CD4-positive, alpha-beta T cell (primary cell): ENCODE data around the gene FOXO4. TPM values are rescaled to one million over a fixed set of nuclear protein-coding genes. Genes with fewer than 3 reads are reported as not detected.

ENCODE experiments used
- ATAC-seq: fragments of 200-7000 bp; cut with Tn5 transposase; one replicate; pipeline ENCODE4 v1.10.0; 2022; ENCODE audit warnings: mild to moderate bottlenecking; ENCODE audit not compliant: poor library complexity
- CTCF ChIA-PET: fragments of 350-600 bp; sonication (Branson Sonifier 250); formaldehyde crosslinking; loops from one replicate; lab custom pipeline; 2021; ENCODE audit warnings: antibody characterized with exemption, inconsistent platforms; lab: Charles Lee
- POLR2A ChIA-PET: fragments of 350-600 bp; sonication (Branson Sonifier 250); formaldehyde crosslinking; loops from one replicate; lab custom pipeline; 2021; ENCODE audit warnings: antibody characterized with exemption, inconsistent platforms; lab: Charles Lee
- DNase-seq, 14 experiments: peaks; one replicate each; pipeline ENCODE4 v3.0.0-alpha.2; 2013 to 2020; ENCODE audit warnings: mixed read lengths in 2 of 14
- H3K27ac ChIP-seq, 2 donors: one replicate each; pipeline versions ENCODE4 v1.5.1 to v1.7.0; 2013; ENCODE audit warnings: low read length in 2 of 2, low read depth in 1 of 2, mild to moderate bottlenecking in 1 of 2
- H3K27me3 ChIP-seq, 2 experiments: 1 replicate in 1 of 2; 2 replicates in 1 of 2; pipeline versions ENCODE4 v1.6.1 to v1.7.0; 2013; ENCODE audit warnings: low read length in 2 of 2, control low read depth in 1 of 2, mild to moderate bottlenecking in 1 of 2, moderate library complexity in 1 of 2; ENCODE audit not compliant: insufficient read depth in 2 of 2, control insufficient read depth in 1 of 2
- H3K36me3 ChIP-seq: one replicate; pipeline ENCODE4 v1.6.1; 2013; ENCODE audit warnings: low read length, control low read depth; ENCODE audit not compliant: insufficient read depth
- H3K4me1 ChIP-seq: one replicate; pipeline ENCODE4 v1.6.1; 2013; ENCODE audit warnings: low read length, control low read depth; ENCODE audit not compliant: insufficient read depth
- H3K4me3 ChIP-seq: one replicate; pipeline ENCODE4 v1.5.1; 2013; ENCODE audit warnings: mild to moderate bottlenecking, low read length, moderate library complexity
- H3K9me3 ChIP-seq, 2 experiments: 1 replicate in 1 of 2; 2 replicates in 1 of 2; pipeline versions ENCODE4 v1.6.1 to v1.7.0; 2013; ENCODE audit warnings: low read length in 2 of 2, mild to moderate bottlenecking in 2 of 2, control low read depth in 1 of 2, moderate library complexity in 1 of 2; ENCODE audit not compliant: control insufficient read depth in 1 of 2, insufficient read depth in 1 of 2
- H3K27ac Mint-ChIP-seq: one replicate; pipeline ENCODE4 v1.8.0; 2020; ENCODE audit warnings: mixed read lengths
- H3K27me3 Mint-ChIP-seq: one replicate; pipeline ENCODE4 v1.8.0; 2021; ENCODE audit warnings: mixed read lengths
- H3K36me3 Mint-ChIP-seq: one replicate; pipeline ENCODE4 v1.8.0; 2021; ENCODE audit warnings: low read depth, mixed read lengths
- H3K4me1 Mint-ChIP-seq: one replicate; pipeline ENCODE4 v1.8.0; 2021; ENCODE audit warnings: low read depth, mixed read lengths
- H3K4me3 Mint-ChIP-seq: one replicate; pipeline ENCODE4 v1.8.0; 2020; ENCODE audit warnings: mild to moderate bottlenecking, mixed read lengths
- H3K9me3 Mint-ChIP-seq: one replicate; pipeline ENCODE4 v1.8.0; 2020; ENCODE audit warnings: mixed read lengths
- CTCF ChIP-seq: fragments of 200-600 bp; IDR thresholded peaks from one replicate; pipeline ENCODE4 v1.8.0; 2022; ENCODE audit warnings: antibody characterized with exemption, mild to moderate bottlenecking
- intact Hi-C, 2 experiments: fragments of 100-400 bp; cut with DNase I in 1 of 2; cut with micrococcal nuclease in 1 of 2; formaldehyde crosslinking; loops; one replicate each; pipeline versions ENCODE4 v1.15.1 to v1.9.0; 2023 to 2025; cut with DNase I, micrococcal nuclease
- total RNA-seq, 174 experiments: library from RNA in 2 of 174; stranded (reverse) in 2 of 174; gene quantifications; one replicate each; pipeline ENCODE4 v1.2.3 and lab custom pipeline; 2021 to 2026

The FOXO4 gene
- total RNA-seq, 2 experiments from 2014 or later, result 20.9 to 23.8 TPM

GRCh38 chrX:71103110-71103983 lies 7.7 kb downstream of the FOXO4 start:
- Histone ChIP-seq H3K27ac (peak overlapping the region; percentile 72 to 76), H3K9me3 (no peaks in the 10 kb centered on the region), H3K27me3 (no peaks in the 10 kb centered on the region), H3K36me3 (peaks cover 17% of the 10 kb centered on the region), H3K4me3 (peak overlapping the region; percentile 35), H3K4me1 (peaks cover 90% of the 10 kb centered on the region)
- DNase-seq (peak in 12 of 14 experiments; percentile 27 to 77 (median 56)), ATAC-seq (peak; percentile 60)
- ChIA-PET CTCF (interaction anchor here (0.8 to 4.6 kb wide), 2 partner anchors 9 to 25 kb away, joined by 3 to 40 read pairs; partner anchors contain the start of gene IL2RG), POLR2A (interaction anchor here (1.1 to 5.3 kb wide), 7 partner anchors 9 to 263 kb away, joined by 4 to 106 read pairs (median 6); partner anchors contain the start of genes IL2RG, MED12, NONO and TAF1)
- peak overlapping the region; percentile 74 for H3K4me3 Mint-ChIP-seq
- H3K9me3 Mint-ChIP-seq, result no peaks in the 10 kb centered on the region
- H3K36me3 Mint-ChIP-seq, result peaks cover 28% of the 10 kb centered on the region
- H3K27me3 Mint-ChIP-seq, result no peaks in the 10 kb centered on the region
- peaks cover 87% of the 10 kb centered on the region for H3K4me1 Mint-ChIP-seq
- peak overlapping the region; percentile 93 for H3K27ac Mint-ChIP-seq
- no peak for TF ChIP-seq CTCF
- intact Hi-C loops, result no loop called here

- Mint-ChIP-seq H3K27ac (peak overlapping the region; percentile 99), H3K4me1 (peaks cover 77% of the 10 kb centered on the region), H3K36me3 (peaks cover 50% of the 10 kb centered on the region), H3K27me3 (no peaks in the 10 kb centered on the region), H3K4me3 (peak overlapping the region; percentile 85), H3K9me3 (no peaks in the 10 kb centered on the region)
- intact Hi-C loops, result no loop called here
- DNase-seq (peak in 2 of 14 experiments; percentile 33 to 53), ATAC-seq (no peak)
- TF ChIP-seq CTCF, result no peak
- CTCF ChIA-PET, result interaction anchor here (0.6 to 1.0 kb wide), 2 partner anchors 15 to 190 kb away, joined by 3 read pairs; no protein-coding TSS in a partner anchor
- H3K27me3 ChIP-seq, result no peaks in the 10 kb centered on the region
- H3K9me3 ChIP-seq, result no peaks in the 10 kb centered on the region
- H3K27ac ChIP-seq, result peak overlapping the region; percentile 55 to 59
- POLR2A ChIA-PET, result interaction anchor here (0.6 to 3.2 kb wide), 5 partner anchors 10 to 597 kb away, joined by 3 to 40 read pairs (median 3); partner anchors contain the start of genes FOXO4 and MED12
- H3K36me3 ChIP-seq, result peaks cover 37% of the 10 kb centered on the region
- H3K4me1 ChIP-seq, result peaks cover 84% of the 10 kb centered on the region
- no peak overlapping the region for H3K4me3 ChIP-seq
Measured at GRCh38 chrX:71105628-71106027, 10.0 kb downstream of the FOXO4 start.

GRCh38 chrX:71106427-71106826 lies 10.8 kb downstream of the FOXO4 start, which contains the start of gene CXorf65:
CXorf65 (minus strand) TSS chrX:71106740; CDS start chrX:71106556, 184 bp downstream.
- Mint-ChIP-seq H3K27me3 (no peaks in the 10 kb centered on the region), H3K9me3 (no peaks in the 10 kb centered on the region), H3K4me1 (peaks cover 72% of the 10 kb centered on the region), H3K27ac (peak within 1 kb of the TSS; percentile 99), H3K4me3 (peak within 1 kb of the TSS; percentile 98), H3K36me3 (peaks cover 58% of the 10 kb centered on the region)
- ATAC-seq, result no peak
- no peaks in the 10 kb centered on the region for H3K27me3 ChIP-seq
- ChIA-PET POLR2A (interaction anchor here (1.3 to 3.2 kb wide), 3 partner anchors 12 to 76 kb away, joined by 3 to 40 read pairs (median 7); partner anchors contain the start of gene MED12), CTCF (interaction anchor here (0.6 kb wide), 1 partner anchor 189 kb away, joined by 3 read pairs; no protein-coding TSS in a partner anchor)
- H3K4me1 ChIP-seq, result peaks cover 76% of the 10 kb centered on the region
- no peaks in the 10 kb centered on the region for H3K9me3 ChIP-seq
- peak within 1 kb of the TSS; percentile 55 to 96 for H3K27ac ChIP-seq
- peak within 1 kb of the TSS; percentile 93 for H3K4me3 ChIP-seq
- no peak for TF ChIP-seq CTCF
- intact Hi-C loops, result no loop called here
- peaks cover 37% of the 10 kb centered on the region for H3K36me3 ChIP-seq
- peak in 4 of 14 experiments; percentile 16 to 54 (median 46) for DNase-seq
